OCI-LY3 (cell line): Measurements from ENCODE around the gene WDR18.

Experiments used
- EZH2phosphoT487 ChIP-seq: fragments of 200-600 bp; shearing (Covaris generic); IDR thresholded peaks from 2 replicates; pipeline ENCODE4 v1.6.1; 2018; ENCODE audit warnings: antibody characterized with exemption, mixed run types, low read depth
- TF ChIP-seq, protein P1 (sequence below): fragments of 200-600, 300-600 bp; sonication (generic); IDR thresholded peaks from 2 replicates; pipeline ENCODE4 v1.5.1; 2014; ENCODE audit warnings: antibody characterized with exemption, low read length, low read depth

DNA sequence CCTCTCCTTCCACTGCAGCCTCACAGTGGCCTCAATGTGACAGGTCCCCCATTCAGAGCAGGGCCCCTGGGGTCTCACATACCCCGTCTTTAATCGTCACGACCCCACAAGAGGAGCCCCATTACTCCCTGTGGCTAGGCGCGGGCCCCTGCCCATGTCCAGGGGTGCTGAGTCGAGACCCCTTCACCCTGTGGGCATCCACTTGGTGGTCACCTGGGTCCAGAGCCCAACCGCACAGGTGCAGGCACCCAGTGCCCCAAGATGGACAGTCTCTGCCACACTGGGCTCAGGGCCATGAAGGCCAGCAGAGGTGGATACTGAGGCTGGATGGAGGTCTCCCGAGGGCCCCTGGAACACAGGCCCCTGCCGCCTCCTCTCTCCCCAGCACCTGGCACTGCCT, 33.8 kb downstream of the WDR18 start:
- TF ChIP-seq, protein P1, sequence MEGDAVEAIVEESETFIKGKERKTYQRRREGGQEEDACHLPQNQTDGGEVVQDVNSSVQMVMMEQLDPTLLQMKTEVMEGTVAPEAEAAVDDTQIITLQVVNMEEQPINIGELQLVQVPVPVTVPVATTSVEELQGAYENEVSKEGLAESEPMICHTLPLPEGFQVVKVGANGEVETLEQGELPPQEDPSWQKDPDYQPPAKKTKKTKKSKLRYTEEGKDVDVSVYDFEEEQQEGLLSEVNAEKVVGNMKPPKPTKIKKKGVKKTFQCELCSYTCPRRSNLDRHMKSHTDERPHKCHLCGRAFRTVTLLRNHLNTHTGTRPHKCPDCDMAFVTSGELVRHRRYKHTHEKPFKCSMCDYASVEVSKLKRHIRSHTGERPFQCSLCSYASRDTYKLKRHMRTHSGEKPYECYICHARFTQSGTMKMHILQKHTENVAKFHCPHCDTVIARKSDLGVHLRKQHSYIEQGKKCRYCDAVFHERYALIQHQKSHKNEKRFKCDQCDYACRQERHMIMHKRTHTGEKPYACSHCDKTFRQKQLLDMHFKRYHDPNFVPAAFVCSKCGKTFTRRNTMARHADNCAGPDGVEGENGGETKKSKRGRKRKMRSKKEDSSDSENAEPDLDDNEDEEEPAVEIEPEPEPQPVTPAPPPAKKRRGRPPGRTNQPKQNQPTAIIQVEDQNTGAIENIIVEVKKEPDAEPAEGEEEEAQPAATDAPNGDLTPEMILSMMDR = no peak
- TF ChIP-seq EZH2phosphoT487 = no peak
